Neural progenitor cell (in vitro differentiated cells): ENCODE measurements around the gene PEBP1. TPM values are rescaled to one million over a fixed set of nuclear protein-coding genes. Genes with fewer than 3 reads are reported as not detected.

Experiments
- DNase-seq: peaks from one replicate; pipeline ENCODE4 v3.0.0-alpha.2; 2016; ENCODE audit warnings: low spot score
- H2AFZ ChIP-seq: fragments of 200-600 bp; sonication (generic); replicated peaks from 2 replicates; pipeline ENCODE4 v1.6.1; 2016; ENCODE audit warnings: antibody characterized with exemption
- H3F3A ChIP-seq: fragments of 200-600 bp; sonication (generic); 2 replicates; pipeline ENCODE4 v1.6.1; 2016; ENCODE audit warnings: antibody characterized with exemption, low read depth
- H3K27ac ChIP-seq: fragments of 200-600 bp; sonication (generic); 2 replicates; pipeline ENCODE4 v1.5.1; 2016; ENCODE audit warnings: mild to moderate bottlenecking
- H3K27me3 ChIP-seq: fragments of 200-600 bp; sonication (generic); 2 replicates; pipeline ENCODE4 v1.6.1; 2016; ENCODE audit warnings: mild to moderate bottlenecking, moderate library complexity
- H3K36me3 ChIP-seq: fragments of 200-600 bp; sonication (generic); 2 replicates; pipeline ENCODE4 v1.5.1; 2016
- H3K4me1 ChIP-seq: fragments of 200-600 bp; sonication (generic); 2 replicates; pipeline ENCODE4 v1.6.1; 2016; ENCODE audit warnings: mixed run types
- H3K4me2 ChIP-seq: fragments of 200-600 bp; sonication (generic); 2 replicates; pipeline ENCODE4 v1.6.1; 2016
- H3K4me3 ChIP-seq: fragments of 200-600 bp; sonication (generic); 2 replicates; pipeline ENCODE4 v1.5.1; 2016
- H3K79me2 ChIP-seq: fragments of 200-600 bp; sonication (generic); 2 replicates; pipeline ENCODE4 v1.6.1; 2016; ENCODE audit warnings: low read depth
- H3K9ac ChIP-seq: fragments of 200-600 bp; sonication (generic); 2 replicates; pipeline ENCODE4 v1.6.1; 2016
- H3K9me3 ChIP-seq: fragments of 200-600 bp; sonication (generic); 2 replicates; pipeline ENCODE4 v1.5.1; 2016; ENCODE audit warnings: low read depth
- H4K20me1 ChIP-seq: fragments of 200-600 bp; sonication (generic); 2 replicates; pipeline ENCODE4 v1.6.1; 2016; ENCODE audit warnings: low read depth
- H3K27ac Mint-ChIP-seq: 3 replicates; pipeline ENCODE4 v1.8.0; 2021; ENCODE audit warnings: mixed read lengths
- H3K27me3 Mint-ChIP-seq: 2 replicates; pipeline ENCODE4 v1.8.0; 2022; ENCODE audit warnings: low read depth, mild to moderate bottlenecking, inconsistent platforms, moderate library complexity, mixed read lengths; ENCODE audit not compliant: insufficient read depth
- H3K36me3 Mint-ChIP-seq: 3 replicates; pipeline ENCODE4 v1.8.0; 2021; ENCODE audit warnings: mixed read lengths
- H3K4me1 Mint-ChIP-seq: 3 replicates; pipeline ENCODE4 v1.8.0; 2021; ENCODE audit warnings: mixed read lengths
- H3K4me3 Mint-ChIP-seq: 3 replicates; pipeline ENCODE4 v1.8.0; 2021; ENCODE audit warnings: mild to moderate bottlenecking, moderate library complexity, mixed read lengths
- H3K9me3 Mint-ChIP-seq: 3 replicates; pipeline ENCODE4 v1.8.0; 2020; ENCODE audit warnings: mixed read lengths
- EZH2 ChIP-seq: fragments of 200-600 bp; sonication (generic); IDR thresholded peaks from 2 replicates; pipeline ENCODE4 v1.6.1; 2017; ENCODE audit warnings: antibody characterized with exemption, mild to moderate bottlenecking, moderate library complexity
- EZH2phosphoT487 ChIP-seq: fragments of 200-600 bp; sonication (generic); IDR thresholded peaks from 2 replicates; pipeline ENCODE4 v1.6.1; 2017; ENCODE audit warnings: antibody characterized with exemption
- total RNA-seq: library from RNA; depleted of rRNA; stranded (reverse); fragments of >200 nt; gene quantifications from 2 replicates; pipeline ENCODE4 v1.2.3, GENCODE V29; 2015; ENCODE audit warnings: low replicate concordance
- TF ChIP-seq, protein P1 (sequence below): fragments of 200-600 bp; sonication (generic); IDR thresholded peaks from 2 replicates; pipeline ENCODE4 v1.5.1; 2017; ENCODE audit warnings: antibody characterized with exemption, mild to moderate bottlenecking

PEBP1 gene
- total RNA-seq, 1 donor from 2014 or later, result 266 TPM

DNA sequence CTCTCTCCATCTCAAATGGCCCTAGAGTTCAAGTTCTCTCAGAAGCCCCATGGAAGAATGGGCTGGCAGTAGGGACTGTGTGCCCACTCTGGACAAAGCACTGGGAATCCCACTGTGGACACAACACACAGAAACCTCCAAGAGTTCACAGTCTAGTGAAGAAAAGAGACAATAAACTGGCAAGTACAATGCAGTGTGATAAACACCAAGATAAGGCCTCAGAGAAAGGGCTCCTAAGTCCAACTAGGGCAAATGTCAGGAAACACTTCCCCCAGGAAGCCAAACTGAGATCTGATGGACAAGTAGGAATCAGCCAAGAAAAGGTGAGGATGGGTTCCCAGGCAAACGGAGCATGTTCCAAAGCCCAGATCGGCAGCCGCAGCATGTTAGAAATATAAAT is 37.5 kb upstream of the PEBP1 start:
- H3K79me2 ChIP-seq, result no peaks in the 10 kb centered on the region
- H3F3A ChIP-seq, result peaks cover 7% of the 10 kb centered on the region
- no peak overlapping the region for H3K4me2 ChIP-seq
- H3K36me3 ChIP-seq, result no peaks in the 10 kb centered on the region
- H3K4me3 Mint-ChIP-seq, result no peak overlapping the region
- H3K4me3 ChIP-seq, result no peak overlapping the region
- no peak overlapping the region for H2AFZ ChIP-seq
- H3K9me3 Mint-ChIP-seq, result no peaks in the 10 kb centered on the region
- H4K20me1 ChIP-seq, result no peaks in the 10 kb centered on the region
- no peaks in the 10 kb centered on the region for H3K27me3 ChIP-seq
- peaks cover 10% of the 10 kb centered on the region for H3K27me3 Mint-ChIP-seq
- no peak overlapping the region for H3K27ac Mint-ChIP-seq
- H3K4me1 Mint-ChIP-seq, result peaks cover 11% of the 10 kb centered on the region
- H3K36me3 Mint-ChIP-seq, result no peaks in the 10 kb centered on the region
- no peaks in the 10 kb centered on the region for H3K4me1 ChIP-seq
- H3K9ac ChIP-seq, result no peak overlapping the region
- TF ChIP-seq EZH2 (no peak), EZH2phosphoT487 (no peak)
- TF ChIP-seq, protein P1, sequence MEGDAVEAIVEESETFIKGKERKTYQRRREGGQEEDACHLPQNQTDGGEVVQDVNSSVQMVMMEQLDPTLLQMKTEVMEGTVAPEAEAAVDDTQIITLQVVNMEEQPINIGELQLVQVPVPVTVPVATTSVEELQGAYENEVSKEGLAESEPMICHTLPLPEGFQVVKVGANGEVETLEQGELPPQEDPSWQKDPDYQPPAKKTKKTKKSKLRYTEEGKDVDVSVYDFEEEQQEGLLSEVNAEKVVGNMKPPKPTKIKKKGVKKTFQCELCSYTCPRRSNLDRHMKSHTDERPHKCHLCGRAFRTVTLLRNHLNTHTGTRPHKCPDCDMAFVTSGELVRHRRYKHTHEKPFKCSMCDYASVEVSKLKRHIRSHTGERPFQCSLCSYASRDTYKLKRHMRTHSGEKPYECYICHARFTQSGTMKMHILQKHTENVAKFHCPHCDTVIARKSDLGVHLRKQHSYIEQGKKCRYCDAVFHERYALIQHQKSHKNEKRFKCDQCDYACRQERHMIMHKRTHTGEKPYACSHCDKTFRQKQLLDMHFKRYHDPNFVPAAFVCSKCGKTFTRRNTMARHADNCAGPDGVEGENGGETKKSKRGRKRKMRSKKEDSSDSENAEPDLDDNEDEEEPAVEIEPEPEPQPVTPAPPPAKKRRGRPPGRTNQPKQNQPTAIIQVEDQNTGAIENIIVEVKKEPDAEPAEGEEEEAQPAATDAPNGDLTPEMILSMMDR, result no peak
- no peaks in the 10 kb centered on the region for H3K9me3 ChIP-seq
- no peak overlapping the region for H3K27ac ChIP-seq
- no peak for DNase-seq

DNA sequence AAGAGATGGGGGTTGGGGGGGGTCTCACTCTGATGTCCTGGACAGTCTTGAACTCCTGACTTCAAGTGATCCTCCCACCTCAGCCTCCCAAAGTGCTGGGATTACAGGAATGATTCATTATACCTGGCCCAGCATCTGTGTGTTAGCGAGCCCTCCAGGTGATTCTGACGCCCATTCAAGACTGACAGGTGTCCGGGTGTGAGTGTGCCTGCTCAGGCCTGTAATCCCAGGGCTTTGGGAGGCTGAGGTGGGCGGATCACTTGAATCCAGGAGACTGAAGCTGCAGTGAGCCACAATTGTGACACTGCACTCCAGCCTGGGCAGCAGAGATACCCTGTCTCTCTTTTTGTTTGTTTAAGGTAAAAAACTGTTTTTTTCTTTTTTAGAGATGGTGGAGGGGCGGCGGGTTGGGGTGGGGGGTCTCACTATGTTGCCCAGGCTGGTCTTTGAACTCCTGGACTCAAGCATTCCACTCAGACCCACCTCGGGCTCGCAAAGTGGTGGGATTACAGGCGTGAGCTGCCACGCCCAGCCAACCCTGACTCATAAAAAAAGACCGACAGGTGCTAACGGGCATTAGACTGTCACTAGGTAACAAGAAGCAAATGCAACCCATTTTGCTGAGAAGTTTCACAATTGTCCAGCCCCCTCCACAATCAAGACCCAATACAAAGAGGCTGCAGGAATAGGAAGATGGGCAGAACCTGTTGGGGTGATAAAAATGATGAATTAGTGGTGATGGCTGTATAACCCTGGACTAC is 36.8 kb upstream of the PEBP1 start:
- Histone ChIP-seq H3K4me2 (no peak overlapping the region), H3K4me3 (no peak overlapping the region), H3K79me2 (no peaks in the 10 kb centered on the region), H3K27ac (no peak overlapping the region), H2AFZ (no peak overlapping the region), H3K4me1 (no peaks in the 10 kb centered on the region), H3F3A (peaks cover 13% of the 10 kb centered on the region), H3K36me3 (no peaks in the 10 kb centered on the region), H3K27me3 (no peaks in the 10 kb centered on the region), H4K20me1 (no peaks in the 10 kb centered on the region), H3K9ac (no peak overlapping the region), H3K9me3 (no peaks in the 10 kb centered on the region)
- peaks cover 10% of the 10 kb centered on the region for H3K27me3 Mint-ChIP-seq
- no peaks in the 10 kb centered on the region for H3K9me3 Mint-ChIP-seq
- no peak overlapping the region for H3K27ac Mint-ChIP-seq
- TF ChIP-seq EZH2 (no peak), EZH2phosphoT487 (no peak)
- TF ChIP-seq, protein P1, result no peak
- DNase-seq, result no peak
- no peaks in the 10 kb centered on the region for H3K36me3 Mint-ChIP-seq
- peaks cover 11% of the 10 kb centered on the region for H3K4me1 Mint-ChIP-seq
- H3K4me3 Mint-ChIP-seq, result no peak overlapping the region

DNA sequence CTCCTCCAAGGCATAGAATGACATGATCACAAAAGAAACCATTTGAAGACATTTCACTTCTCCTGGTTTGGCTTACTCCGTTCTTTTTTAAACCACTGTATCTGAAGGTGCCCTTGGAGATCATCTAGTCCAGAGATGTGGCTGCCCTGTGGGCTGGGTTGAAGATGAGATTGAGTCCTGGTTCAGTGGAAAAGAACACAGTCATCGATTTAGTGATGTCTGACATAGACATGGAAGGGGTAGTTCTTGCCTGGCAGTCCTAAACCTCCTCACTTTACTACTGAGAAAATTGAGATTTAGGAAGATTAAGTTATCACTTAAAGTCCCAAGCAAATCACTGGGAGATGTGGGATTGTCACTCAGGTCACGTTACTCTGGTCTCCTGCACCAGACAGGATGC is 34.9 kb upstream of the PEBP1 start:
- peaks cover 17% of the 10 kb centered on the region for H3K4me1 Mint-ChIP-seq
- H3K27ac ChIP-seq, result no peak overlapping the region

More for the DNA sequence above, 34.9 kb upstream of the PEBP1 start:
- H3K27me3 Mint-ChIP-seq, result peaks cover 12% of the 10 kb centered on the region
- Histone ChIP-seq H3K9me3 (no peaks in the 10 kb centered on the region), H3K27me3 (no peaks in the 10 kb centered on the region), H3K36me3 (no peaks in the 10 kb centered on the region), H3K4me2 (no peak overlapping the region), H4K20me1 (no peaks in the 10 kb centered on the region), H3K9ac (no peak overlapping the region), H3K4me1 (no peaks in the 10 kb centered on the region), H3K79me2 (no peaks in the 10 kb centered on the region), H3F3A (peaks cover 25% of the 10 kb centered on the region), H2AFZ (no peak overlapping the region), H3K4me3 (no peak overlapping the region)
- no peak overlapping the region for H3K4me3 Mint-ChIP-seq
- no peaks in the 10 kb centered on the region for H3K9me3 Mint-ChIP-seq
- no peak overlapping the region for H3K27ac Mint-ChIP-seq
- TF ChIP-seq, protein P1, result no peak
- TF ChIP-seq EZH2phosphoT487 (no peak), EZH2 (no peak)
- H3K36me3 Mint-ChIP-seq, result no peaks in the 10 kb centered on the region
- no peak for DNase-seq
